ENCODE measurements around the gene PDC. TPM values are rescaled to one million over a fixed set of nuclear protein-coding genes. Genes with fewer than 3 reads are reported as not detected.

The PDC gene
- total RNA-seq, result not detected

DNA sequence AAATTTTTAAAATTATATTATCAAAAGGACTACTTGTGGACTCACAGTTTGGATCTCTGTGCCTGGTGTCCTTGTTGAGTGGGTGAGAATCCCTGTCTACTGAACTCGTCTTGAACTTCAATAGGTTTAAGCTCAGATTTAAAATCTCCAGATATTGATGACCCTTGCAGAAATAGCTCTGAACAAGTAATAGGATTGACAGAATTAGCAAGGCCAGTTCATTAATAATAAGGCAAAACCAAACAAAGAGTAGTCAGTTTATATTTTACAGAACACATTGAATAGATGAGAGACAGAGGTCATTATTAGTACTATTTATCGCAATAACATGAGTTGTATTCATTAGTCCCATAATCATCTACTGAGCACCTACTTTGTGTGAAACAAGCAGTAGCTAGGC lies at the start of gene PDC:
Gene PDC (minus strand): TSS at position 101 of the 400 bp plus-strand sequence. CDS start 11,655 bp downstream, outside the sequence.
- H3K27me3 ChIP-seq, result no peaks in the 10 kb centered on the region
- no peak for DNase-seq (ENCODE audit: low spot score in 2 of 2)
- no peaks in the 10 kb centered on the region for H3K36me3 ChIP-seq
- TF ChIP-seq POLR2AphosphoS5 (IDR thresholded peaks at IDR 0.05) (no peak), POLR2A (IDR thresholded peaks at IDR 0.05) (no peak)
- TF ChIP-seq, protein P1, sequence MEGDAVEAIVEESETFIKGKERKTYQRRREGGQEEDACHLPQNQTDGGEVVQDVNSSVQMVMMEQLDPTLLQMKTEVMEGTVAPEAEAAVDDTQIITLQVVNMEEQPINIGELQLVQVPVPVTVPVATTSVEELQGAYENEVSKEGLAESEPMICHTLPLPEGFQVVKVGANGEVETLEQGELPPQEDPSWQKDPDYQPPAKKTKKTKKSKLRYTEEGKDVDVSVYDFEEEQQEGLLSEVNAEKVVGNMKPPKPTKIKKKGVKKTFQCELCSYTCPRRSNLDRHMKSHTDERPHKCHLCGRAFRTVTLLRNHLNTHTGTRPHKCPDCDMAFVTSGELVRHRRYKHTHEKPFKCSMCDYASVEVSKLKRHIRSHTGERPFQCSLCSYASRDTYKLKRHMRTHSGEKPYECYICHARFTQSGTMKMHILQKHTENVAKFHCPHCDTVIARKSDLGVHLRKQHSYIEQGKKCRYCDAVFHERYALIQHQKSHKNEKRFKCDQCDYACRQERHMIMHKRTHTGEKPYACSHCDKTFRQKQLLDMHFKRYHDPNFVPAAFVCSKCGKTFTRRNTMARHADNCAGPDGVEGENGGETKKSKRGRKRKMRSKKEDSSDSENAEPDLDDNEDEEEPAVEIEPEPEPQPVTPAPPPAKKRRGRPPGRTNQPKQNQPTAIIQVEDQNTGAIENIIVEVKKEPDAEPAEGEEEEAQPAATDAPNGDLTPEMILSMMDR (IDR thresholded peaks at IDR 0.05), result no peak
- no peak within 1 kb of the TSS for H3K4me3 ChIP-seq
- H3K4me1 ChIP-seq, result no peaks in the 10 kb centered on the region
- H3K27ac ChIP-seq, result no peak within 1 kb of the TSS
- no peaks in the 10 kb centered on the region for H3K9me3 ChIP-seq
- intact Hi-C loops (cut with DNase I; ENCODE audit: low total_unique reads), result no loop called here

DNA sequence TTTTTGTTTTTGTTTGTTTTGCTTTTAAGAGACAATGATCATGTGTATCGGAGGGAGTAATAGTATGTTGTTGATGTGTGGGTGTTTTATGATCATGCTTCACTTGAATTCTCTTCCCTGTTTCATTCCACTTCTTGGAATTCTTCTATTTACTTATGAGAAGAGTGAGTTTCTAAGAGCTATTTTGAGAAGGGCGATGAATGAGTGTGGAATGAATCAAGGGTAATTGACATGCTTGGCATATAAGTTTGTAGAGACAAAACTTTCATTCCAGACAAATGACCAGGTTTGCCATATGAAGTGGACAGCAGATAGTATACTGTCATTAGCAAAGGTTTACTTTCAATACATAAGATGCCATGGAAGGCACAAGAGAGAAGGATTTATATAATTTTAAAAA lies 42.3 kb upstream of the PDC start:
- peaks cover 9 to 14% of the 10 kb centered on the region in 2 donors for H3K9me3 ChIP-seq
- DNase-seq (ENCODE audit: low spot score in 2 of 2), result no peak
- H3K36me3 ChIP-seq, result no peaks in the 10 kb centered on the region
- H3K4me3 ChIP-seq, result no peak overlapping the region
- intact Hi-C loops (cut with DNase I; ENCODE audit: low total_unique reads), result no loop called here
- no peak overlapping the region for H3K27ac ChIP-seq
- TF ChIP-seq, protein P1 (IDR thresholded peaks at IDR 0.05), result no peak
- no peak for TF ChIP-seq POLR2A (IDR thresholded peaks at IDR 0.05)
- H3K4me1 ChIP-seq, result no peaks in the 10 kb centered on the region
- H3K27me3 ChIP-seq, result no peaks in the 10 kb centered on the region

DNA sequence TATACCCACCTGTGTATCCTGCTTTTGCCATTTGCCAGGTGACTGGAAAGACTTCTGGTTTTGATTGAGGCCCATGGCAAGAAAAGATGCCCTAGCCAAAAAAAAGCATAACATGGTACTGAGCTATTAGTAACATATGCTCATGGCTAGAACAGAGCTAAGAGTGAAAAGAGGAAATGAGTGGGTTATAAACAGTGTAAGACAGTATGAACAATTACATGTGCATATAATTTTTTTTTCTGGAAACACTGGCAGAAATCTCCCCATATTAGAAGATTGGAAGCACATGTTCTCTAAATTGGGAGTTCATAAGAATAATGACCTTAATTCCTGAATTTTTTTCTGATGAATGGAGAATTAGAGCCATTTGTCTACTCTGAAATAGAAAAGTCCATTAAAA lies 41.2 kb upstream of the PDC start:
- intact Hi-C loops (cut with DNase I; ENCODE audit: low total_unique reads), result no loop called here
- no peak for DNase-seq (ENCODE audit: low spot score in 2 of 2)
- H3K4me1 ChIP-seq, result no peaks in the 10 kb centered on the region

DNA sequence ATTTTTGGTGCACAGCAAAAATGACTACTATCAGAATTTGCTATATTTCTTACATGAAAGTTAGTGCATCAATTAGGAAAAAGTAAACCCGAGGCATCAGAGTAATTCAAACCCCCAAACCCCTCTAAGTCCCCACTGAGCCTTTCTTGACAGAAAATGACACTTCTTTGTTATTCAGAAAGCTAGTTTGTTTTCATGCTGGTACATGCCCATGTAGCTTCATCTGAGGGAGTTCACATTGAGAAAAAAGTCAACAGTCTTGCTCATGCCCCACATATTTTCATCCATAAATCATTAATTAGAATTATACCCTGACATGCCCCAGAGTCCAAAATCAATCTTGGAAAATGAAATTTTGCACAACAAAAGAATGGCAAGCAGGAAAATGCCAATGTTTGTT lies 39.9 kb upstream of the PDC start:
- H3K4me3 ChIP-seq, result no peak overlapping the region
- H3K36me3 ChIP-seq, result no peaks in the 10 kb centered on the region
- no peaks in the 10 kb centered on the region for H3K4me1 ChIP-seq
- TF ChIP-seq POLR2A (IDR thresholded peaks at IDR 0.05) (no peak), POLR2AphosphoS5 (IDR thresholded peaks at IDR 0.05) (no peak)
- TF ChIP-seq, protein P1 (IDR thresholded peaks at IDR 0.05), result no peak
- no peak for DNase-seq (ENCODE audit: low spot score in 2 of 2)
- no peak overlapping the region for H3K27ac ChIP-seq
- intact Hi-C loops (cut with DNase I; ENCODE audit: low total_unique reads), result no loop called here
- H3K27me3 ChIP-seq, result no peaks in the 10 kb centered on the region
- H3K9me3 ChIP-seq, result peaks cover under 1 to 12% of the 10 kb centered on the region in 2 donors

More for the DNA sequence above, 41.2 kb upstream of the PDC start:
- Histone ChIP-seq H3K4me3 (no peak overlapping the region), H3K27ac (no peak overlapping the region), H3K36me3 (no peaks in the 10 kb centered on the region), H3K27me3 (no peaks in the 10 kb centered on the region), H3K9me3 (peaks cover 9 to 14% of the 10 kb centered on the region in 2 donors)
- TF ChIP-seq POLR2AphosphoS5 (IDR thresholded peaks at IDR 0.05) (no peak), POLR2A (IDR thresholded peaks at IDR 0.05) (no peak)
- TF ChIP-seq, protein P1 (IDR thresholded peaks at IDR 0.05), result no peak

DNA sequence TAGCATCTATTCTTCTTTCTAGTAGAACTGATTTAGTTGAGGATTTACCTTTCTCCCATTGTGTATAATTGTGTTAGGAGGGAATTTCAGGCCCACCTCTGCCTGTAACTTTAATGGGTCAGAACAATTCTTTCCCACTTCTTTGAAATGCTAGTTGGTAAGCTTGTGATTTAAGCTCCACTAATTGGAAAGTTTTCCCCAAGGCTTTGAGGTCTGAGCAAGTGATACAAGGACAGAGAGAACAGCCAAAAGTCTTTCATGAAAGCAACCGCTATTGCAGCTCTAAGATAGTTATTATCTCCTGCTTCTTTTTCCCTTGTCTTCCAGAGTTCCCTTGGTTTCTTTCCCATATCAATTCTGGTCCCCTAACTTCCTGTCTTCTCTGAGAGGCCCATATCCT lies 38.7 kb upstream of the PDC start:
- Histone ChIP-seq H3K27ac (no peak overlapping the region), H3K27me3 (no peaks in the 10 kb centered on the region), H3K4me1 (no peaks in the 10 kb centered on the region), H3K9me3 (peaks cover 0 to under 1% of the 10 kb centered on the region in 2 donors), H3K4me3 (no peak overlapping the region), H3K36me3 (no peaks in the 10 kb centered on the region)
- DNase-seq (ENCODE audit: low spot score in 2 of 2), result no peak
- no peak for TF ChIP-seq POLR2A (IDR thresholded peaks at IDR 0.05)
- TF ChIP-seq, protein P1 (IDR thresholded peaks at IDR 0.05), result no peak
- intact Hi-C loops (cut with DNase I; ENCODE audit: low total_unique reads), result no loop called here
